KOPT-K1 (cell line): Measurements from ENCODE around the gene PXT1.

ENCODE experiments used
- H3K27ac ChIP-seq: fragments of 200-600 bp; sonication (generic); 2 replicates; pipeline ENCODE4 v1.5.1; 2016; ENCODE audit warnings: antibody characterized with exemption, mild to moderate bottlenecking, low read depth, low read length; ENCODE audit not compliant: poor library complexity, severe bottlenecking
- H3K36me3 ChIP-seq: fragments of 200-600 bp; sonication (generic); 2 replicates; pipeline ENCODE4 v1.5.1; 2017; ENCODE audit warnings: antibody characterized with exemption, mild to moderate bottlenecking, low read length, moderate library complexity; ENCODE audit not compliant: insufficient read depth
- H3K9me3 ChIP-seq: fragments of 200-600 bp; sonication (generic); 2 replicates; pipeline ENCODE4 v1.5.1; 2017; ENCODE audit warnings: antibody characterized with exemption, low read length, mild to moderate bottlenecking; ENCODE audit not compliant: insufficient read depth, poor library complexity, severe bottlenecking

PXT1 gene

GRCh38 chr6:36358226-36358915 is 84.3 kb downstream of the PXT1 start:
- no peaks in the 10 kb centered on the region for H3K9me3 ChIP-seq
- H3K36me3 ChIP-seq = no peaks in the 10 kb centered on the region
- no peak overlapping the region for H3K27ac ChIP-seq

GRCh38 chr6:36357872-36358225 is 84.8 kb downstream of the PXT1 start:
- no peak overlapping the region for H3K27ac ChIP-seq
- H3K9me3 ChIP-seq = no peaks in the 10 kb centered on the region
- no peaks in the 10 kb centered on the region for H3K36me3 ChIP-seq

- no peaks in the 10 kb centered on the region for H3K9me3 ChIP-seq
- no peaks in the 10 kb centered on the region for H3K36me3 ChIP-seq
These were observed 86.8 kb downstream of the PXT1 start for GRCh38 chr6:36355819-36356218.

DNA sequence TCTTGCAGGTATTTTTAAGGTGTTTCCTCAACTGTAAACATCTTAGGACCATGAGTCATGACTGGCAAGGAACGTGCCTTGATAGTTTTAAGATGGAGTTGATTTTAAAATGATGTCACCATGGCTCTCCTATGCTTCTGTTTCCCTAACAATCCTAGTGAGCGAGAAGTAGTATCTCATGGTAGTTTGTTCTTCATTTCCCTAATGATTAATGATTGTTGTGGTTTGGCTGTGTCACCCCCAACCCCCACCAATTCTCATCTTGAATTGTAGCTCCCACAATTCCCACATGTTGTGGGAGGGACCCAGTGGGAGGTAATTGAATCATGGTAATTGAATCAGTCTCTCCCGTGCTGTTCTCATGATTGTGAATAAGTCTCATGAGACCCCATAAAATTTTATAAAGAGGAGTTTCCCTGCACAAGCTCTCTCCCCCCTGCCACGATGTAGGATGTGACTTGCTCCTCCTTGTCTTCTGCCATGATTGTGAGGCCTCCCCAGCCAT is 89.2 kb downstream of the PXT1 start:
- H3K36me3 ChIP-seq = no peaks in the 10 kb centered on the region
- H3K27ac ChIP-seq = no peak overlapping the region
- no peaks in the 10 kb centered on the region for H3K9me3 ChIP-seq

More at GRCh38 chr6:36355819-36356218, 86.8 kb downstream of the PXT1 start:
- H3K27ac ChIP-seq = no peak overlapping the region

DNA sequence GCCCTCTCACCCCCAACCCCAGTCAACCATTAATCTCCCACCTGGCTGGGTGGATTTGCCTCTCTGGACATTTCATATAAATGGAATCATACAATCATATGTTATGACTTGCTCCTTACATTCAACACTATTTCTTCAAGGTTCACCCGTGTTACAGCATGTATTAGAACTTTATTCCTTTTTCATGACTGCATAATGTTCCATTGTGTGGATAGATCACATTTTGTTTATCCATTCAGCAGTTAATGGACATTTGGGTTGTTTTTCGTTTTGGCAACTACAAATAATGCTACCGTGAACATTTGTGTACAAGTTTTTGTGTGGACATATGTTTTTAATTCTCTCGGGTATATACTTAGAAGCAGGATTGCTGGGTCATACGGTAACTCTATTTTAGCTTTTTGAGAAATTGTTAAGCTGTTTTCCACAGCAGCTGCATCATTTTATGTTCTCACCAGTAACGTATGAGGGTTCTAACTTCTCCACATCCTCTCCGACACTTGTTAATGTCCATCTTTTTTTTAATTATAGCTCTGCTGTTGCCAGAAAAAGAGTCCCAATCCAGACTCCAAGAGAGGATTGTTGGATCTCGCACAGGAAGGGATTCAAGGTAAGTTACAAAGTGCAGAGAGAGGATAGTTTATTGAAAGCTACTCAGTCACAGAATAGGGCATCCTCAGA is 90.0 kb downstream of the PXT1 start:
- Histone ChIP-seq H3K9me3 (no peaks in the 10 kb centered on the region), H3K36me3 (no peaks in the 10 kb centered on the region), H3K27ac (no peak overlapping the region)

DNA sequence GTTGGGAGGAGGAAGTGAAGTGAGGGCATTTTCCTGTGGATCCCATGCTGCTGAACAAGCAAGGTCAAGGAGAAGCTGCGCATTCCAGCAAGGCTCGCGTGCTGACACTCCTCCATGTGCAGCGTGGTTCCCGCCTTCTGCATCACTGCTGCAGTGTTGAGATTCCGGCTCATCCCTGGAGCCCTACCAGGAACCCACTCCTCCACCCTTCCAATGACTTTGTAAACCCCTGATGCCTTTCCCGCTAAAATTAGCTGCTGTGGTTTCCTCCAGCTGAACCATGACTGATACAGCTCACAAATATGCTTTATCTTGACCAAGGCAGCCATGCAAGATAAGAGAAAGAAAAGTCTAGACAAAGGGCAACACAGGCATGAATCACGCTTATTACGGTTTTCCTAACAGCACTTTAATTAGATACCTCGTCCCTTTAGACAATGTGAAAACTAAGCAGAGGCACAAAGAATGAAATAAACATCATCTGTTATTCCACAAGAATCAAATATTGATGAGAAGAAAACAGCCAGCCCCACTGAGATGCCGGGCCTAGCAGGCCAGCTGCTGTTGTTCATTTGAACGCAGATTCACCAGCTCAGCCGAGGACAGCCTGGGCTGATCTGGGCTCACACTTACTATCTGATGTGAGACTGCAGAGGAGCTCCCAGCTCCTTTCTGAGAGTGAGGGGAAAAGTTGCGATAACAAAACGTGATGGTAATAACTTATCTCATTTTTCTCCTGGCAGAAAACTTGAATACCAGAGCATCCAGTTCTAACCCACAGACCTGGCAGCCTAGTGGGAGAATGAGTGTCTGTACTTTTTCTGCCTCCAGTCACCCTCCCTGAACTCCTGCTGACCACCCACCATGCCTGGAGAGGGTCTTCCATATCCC is 91.7 kb downstream of the PXT1 start:
- no peak overlapping the region for H3K27ac ChIP-seq
- no peaks in the 10 kb centered on the region for H3K36me3 ChIP-seq
- no peaks in the 10 kb centered on the region for H3K9me3 ChIP-seq

GRCh38 chr6:36350082-36350481 is 92.6 kb downstream of the PXT1 start:
- no peak overlapping the region for H3K27ac ChIP-seq
- H3K36me3 ChIP-seq = no peaks in the 10 kb centered on the region
- no peaks in the 10 kb centered on the region for H3K9me3 ChIP-seq

GRCh38 chr6:36349240-36349639 is 93.4 kb downstream of the PXT1 start:
- no peak overlapping the region for H3K27ac ChIP-seq
- H3K36me3 ChIP-seq = no peaks in the 10 kb centered on the region
- no peaks in the 10 kb centered on the region for H3K9me3 ChIP-seq

GRCh38 chr6:36347621-36348020 is 95.0 kb downstream of the PXT1 start:
- Histone ChIP-seq H3K27ac (no peak overlapping the region), H3K36me3 (no peaks in the 10 kb centered on the region), H3K9me3 (no peaks in the 10 kb centered on the region)

- Histone ChIP-seq H3K9me3 (no peaks in the 10 kb centered on the region), H3K36me3 (no peaks in the 10 kb centered on the region), H3K27ac (no peak overlapping the region)
These were observed 96.0 kb downstream of the PXT1 start for GRCh38 chr6:36346486-36347273.

GRCh38 chr6:36345681-36346466 is 96.8 kb downstream of the PXT1 start:
- no peaks in the 10 kb centered on the region for H3K9me3 ChIP-seq
- no peaks in the 10 kb centered on the region for H3K36me3 ChIP-seq
- no peak overlapping the region for H3K27ac ChIP-seq

DNA sequence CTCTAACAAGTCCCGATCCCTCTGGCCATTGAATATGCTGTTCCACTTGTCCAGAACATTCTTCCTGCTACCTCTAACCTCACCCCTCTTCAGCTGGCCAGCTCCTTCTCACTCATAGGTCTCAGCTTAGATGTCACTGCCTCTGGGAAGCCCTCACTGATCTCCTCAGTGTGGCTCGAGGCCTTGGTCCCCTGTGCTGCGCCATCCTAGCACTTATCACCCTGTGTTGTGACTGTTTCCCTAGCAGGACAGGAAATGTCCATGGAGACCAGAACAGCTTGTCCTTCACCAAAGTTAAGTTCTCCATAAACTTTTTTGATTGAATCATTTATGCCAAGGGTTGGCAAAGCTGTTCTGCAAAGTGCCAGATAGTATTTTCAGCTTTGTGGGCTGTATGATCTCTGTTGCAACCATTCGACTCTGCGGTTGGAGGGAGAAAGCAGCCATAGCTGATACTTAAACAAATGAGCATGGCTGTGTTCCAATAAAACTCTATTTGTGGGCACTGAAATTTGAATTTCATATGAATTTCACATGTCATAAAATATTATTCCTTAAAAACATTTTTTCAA is 99.5 kb downstream of the PXT1 start:
- Histone ChIP-seq H3K27ac (no peak overlapping the region), H3K9me3 (no peaks in the 10 kb centered on the region), H3K36me3 (no peaks in the 10 kb centered on the region)

DNA sequence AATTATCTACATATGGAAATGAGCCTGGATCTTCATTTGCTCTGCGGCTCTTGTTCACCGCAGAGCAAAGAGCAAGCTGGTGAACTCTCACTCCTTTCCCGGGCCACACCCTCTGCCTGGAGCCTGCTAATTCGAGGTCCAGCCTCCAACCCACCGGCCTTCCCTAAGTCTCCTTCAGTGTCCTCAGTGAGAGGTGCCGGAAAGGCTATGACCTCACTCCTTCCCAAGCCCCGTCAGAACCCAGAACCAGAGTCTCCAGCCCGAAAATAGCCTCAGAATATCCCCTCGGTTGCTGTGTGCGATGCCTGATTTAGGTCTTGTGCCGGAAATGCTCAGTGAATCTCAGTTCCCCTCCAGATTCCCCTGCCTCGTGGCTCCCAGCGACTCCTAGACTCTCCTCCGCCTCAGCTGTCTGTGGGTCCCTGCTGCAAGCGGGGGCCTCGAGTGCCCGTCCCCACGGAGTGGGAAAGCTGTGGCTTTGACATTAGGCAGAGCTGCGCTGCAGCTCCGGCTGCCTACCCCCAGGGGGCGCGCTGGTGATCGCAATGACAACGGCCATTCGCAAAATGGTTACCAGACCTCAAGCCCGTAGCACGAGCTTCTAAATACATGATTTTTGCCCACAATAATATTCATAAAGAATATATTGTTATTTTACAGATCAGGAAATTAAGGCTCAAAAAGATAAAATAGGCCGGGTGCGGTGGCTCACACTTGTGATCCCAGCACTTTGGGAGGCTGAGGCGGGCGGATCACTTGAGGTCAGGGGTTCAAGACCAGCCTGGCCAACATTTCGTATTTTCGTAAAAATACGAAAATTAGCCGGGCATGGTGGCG is 101.8 kb downstream of the PXT1 start:
- Histone ChIP-seq H3K9me3 (no peaks in the 10 kb centered on the region), H3K27ac (no peak overlapping the region)

More for the DNA sequence above, 101.8 kb downstream of the PXT1 start:
- no peaks in the 10 kb centered on the region for H3K36me3 ChIP-seq
